Left ventricle myocardium inferior (tissue), 1 donor: Measurements from ENCODE around the gene CDC42BPB. TPM values are rescaled to one million over a fixed set of nuclear protein-coding genes. Genes with fewer than 3 reads are reported as not detected.
"Not testable (repeated sequence)": the region's sequence is repeated elsewhere in the genome, so short reads cannot be mapped to it uniquely, and the experiment has no call there.

Experiments
- DNase-seq: peaks from one replicate; pipeline ENCODE4 v3.0.0-alpha.2; 2020
- H3K27ac ChIP-seq: fragments of 200-600 bp; replicated peaks from 2 replicates; pipeline ENCODE4 v1.8.0; 2021
- H3K27me3 ChIP-seq: fragments of 200-600 bp; 2 replicates; pipeline ENCODE4 v1.8.0; 2021; ENCODE audit warnings: low read depth
- H3K36me3 ChIP-seq: fragments of 200-600 bp; 2 replicates; pipeline ENCODE4 v1.8.0; 2021
- H3K4me1 ChIP-seq: fragments of 200-600 bp; 2 replicates; pipeline ENCODE4 v1.8.0; 2021
- H3K4me3 ChIP-seq: fragments of 200-600 bp; 2 replicates; pipeline ENCODE4 v1.8.0; 2021; ENCODE audit warnings: mild to moderate bottlenecking, moderate library complexity
- H3K9me3 ChIP-seq: fragments of 200-600 bp; replicated peaks from 2 replicates; pipeline ENCODE4 v1.8.0; 2021
- CTCF ChIP-seq: fragments of 200-600 bp; IDR thresholded peaks from 2 replicates; pipeline ENCODE4 v1.8.0; 2021; ENCODE audit warnings: antibody characterized with exemption, mild to moderate bottlenecking, borderline replicate concordance
- intact Hi-C: fragments of 100-400 bp; cut with micrococcal nuclease; formaldehyde crosslinking; loops from one replicate; pipeline ENCODE4 v1.11.0; 2022
- total RNA-seq: library from RNA; stranded (reverse); fragmentation: NEBNext Ultra II Directional; extraction: Animal tissue kit (Norgen Biotek cat#: 25700); gene quantifications from one replicate; pipeline ENCODE4 v1.2.1, GENCODE V29; 2021
- donor health status: DM: no; HTN: yes; CAD: no; lungs with severe emphysema.

Gene CDC42BPB
- total RNA-seq, 1 donor from 2014 or later = 67.1 TPM

DNA sequence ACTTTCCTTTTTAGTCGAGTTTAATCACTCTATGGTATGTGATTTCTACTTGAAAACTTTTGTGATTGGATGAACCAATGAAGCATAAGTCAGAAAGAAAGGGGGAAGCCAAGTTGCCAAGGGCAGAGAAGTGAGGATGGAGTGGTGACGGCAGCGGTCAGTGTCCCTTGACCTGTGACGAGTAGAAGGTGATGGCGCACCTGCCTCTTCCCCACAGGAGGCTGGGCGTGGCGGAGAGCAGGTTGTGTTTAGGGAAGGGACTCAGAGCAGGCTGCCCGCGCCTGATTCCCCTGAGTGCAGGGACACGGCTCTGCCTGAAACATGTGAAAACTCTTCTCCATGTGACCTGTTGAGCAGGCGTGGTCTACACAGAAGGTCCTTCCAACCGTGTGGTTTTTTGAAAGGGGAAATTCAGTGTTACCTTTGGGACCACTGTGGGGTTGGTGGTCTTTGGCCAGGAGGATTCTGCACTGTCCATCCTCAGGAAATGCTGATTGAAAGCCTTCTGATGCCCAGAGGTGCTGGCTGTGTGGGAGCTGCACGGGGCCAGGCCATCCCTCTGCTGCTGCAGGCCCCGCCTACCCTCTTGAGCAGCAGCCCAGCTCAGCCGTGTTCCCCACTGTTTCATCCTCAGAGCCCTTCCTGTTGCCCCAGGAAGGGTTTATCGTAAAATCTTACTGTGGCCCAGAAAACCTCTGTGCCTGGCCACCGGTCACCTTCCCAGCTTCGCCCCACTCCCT is 158.4 kb downstream of the CDC42BPB start:
- peaks cover 14% of the 10 kb centered on the region for H3K4me1 ChIP-seq
- H3K4me3 ChIP-seq = no peak overlapping the region
- no peaks in the 10 kb centered on the region for H3K9me3 ChIP-seq
- peaks cover 20% of the 10 kb centered on the region for H3K36me3 ChIP-seq
- intact Hi-C loops = no loop called here
- no peak overlapping the region for H3K27ac ChIP-seq
- no peaks in the 10 kb centered on the region for H3K27me3 ChIP-seq
- TF ChIP-seq CTCF = no peak
- DNase-seq = no peak

DNA sequence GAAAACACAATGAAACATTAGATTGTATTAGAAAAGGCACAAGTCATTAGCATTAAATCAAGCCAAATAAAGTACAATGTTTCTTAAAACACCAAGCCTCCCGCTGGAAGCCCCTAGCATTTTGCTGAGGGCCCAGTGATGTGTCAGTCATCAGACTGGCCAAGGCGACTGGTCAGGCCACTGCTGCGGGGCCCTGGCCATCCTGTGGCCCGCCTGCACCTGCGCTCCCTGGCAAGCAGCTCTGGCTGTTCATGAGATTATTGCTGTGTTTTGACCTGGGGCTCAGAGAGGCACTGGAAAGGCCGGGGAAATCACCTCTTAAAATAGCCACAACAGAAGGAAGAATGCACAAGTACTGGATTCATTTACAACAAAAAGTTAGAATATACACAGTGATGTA is 159.1 kb downstream of the CDC42BPB start:
- TF ChIP-seq CTCF = no peak
- H3K36me3 ChIP-seq = peaks cover 14% of the 10 kb centered on the region
- intact Hi-C loops = no loop called here

GRCh38 chr14:102897299-102898027 is 159.9 kb downstream of the CDC42BPB start:
- no peak overlapping the region for H3K4me3 ChIP-seq
- H3K9me3 ChIP-seq = no peaks in the 10 kb centered on the region
- intact Hi-C loops = no loop called here
- no peak for TF ChIP-seq CTCF
- no peaks in the 10 kb centered on the region for H3K27me3 ChIP-seq
- H3K4me1 ChIP-seq = peaks cover 17% of the 10 kb centered on the region
- H3K27ac ChIP-seq = no peak overlapping the region
- DNase-seq = no peak
- H3K36me3 ChIP-seq = peaks cover 12% of the 10 kb centered on the region

More for the DNA sequence above, 159.1 kb downstream of the CDC42BPB start:
- no peak overlapping the region for H3K27ac ChIP-seq
- H3K9me3 ChIP-seq = no peaks in the 10 kb centered on the region
- H3K4me3 ChIP-seq = no peak overlapping the region
- H3K27me3 ChIP-seq = no peaks in the 10 kb centered on the region
- peaks cover 17% of the 10 kb centered on the region for H3K4me1 ChIP-seq
- no peak for DNase-seq

- peaks cover 12% of the 10 kb centered on the region for H3K36me3 ChIP-seq
- peaks cover 17% of the 10 kb centered on the region for H3K4me1 ChIP-seq
- H3K9me3 ChIP-seq, H3K27me3 ChIP-seq, intact Hi-C loops, H3K4me3 ChIP-seq, H3K27ac ChIP-seq, DNase-seq: not testable (repeated sequence)
Measured at GRCh38 chr14:102896735-102897134, 160.6 kb downstream of the CDC42BPB start.

- Histone ChIP-seq H3K27ac (no peak overlapping the region), H3K9me3 (no peaks in the 10 kb centered on the region), H3K4me1 (peaks cover 3% of the 10 kb centered on the region), H3K27me3 (no peaks in the 10 kb centered on the region), H3K4me3 (no peak overlapping the region), H3K36me3 (peaks cover 11% of the 10 kb centered on the region)
- peak; percentile 32 for DNase-seq
- intact Hi-C loops = no loop called here
- no peak for TF ChIP-seq CTCF
Measured at GRCh38 chr14:102893452-102893851, 163.9 kb downstream of the CDC42BPB start.

DNA sequence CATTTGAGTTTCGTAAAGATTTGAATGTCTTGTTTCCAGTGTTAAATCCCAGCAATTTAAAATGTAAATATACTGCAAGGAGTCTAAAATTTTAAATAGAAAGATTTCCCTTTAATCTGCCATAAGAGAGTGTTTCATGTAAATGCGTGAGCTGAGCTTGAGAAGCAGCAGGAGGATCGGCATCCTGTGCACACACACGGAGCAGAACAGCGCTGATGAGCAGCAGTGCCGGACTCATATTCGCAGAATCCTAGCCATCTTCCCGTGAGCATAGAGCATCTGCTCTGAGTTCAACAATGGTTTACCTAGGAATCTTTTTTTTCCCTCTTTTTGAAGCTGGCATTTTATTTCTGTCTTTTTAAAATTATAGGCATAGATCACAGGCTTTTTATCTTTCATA is 164.7 kb downstream of the CDC42BPB start:
- Histone ChIP-seq H3K27me3 (no peaks in the 10 kb centered on the region), H3K27ac (no peak overlapping the region), H3K36me3 (peaks cover 8% of the 10 kb centered on the region), H3K4me1 (peaks cover 3% of the 10 kb centered on the region), H3K9me3 (no peaks in the 10 kb centered on the region), H3K4me3 (no peak overlapping the region)
- DNase-seq = no peak
- intact Hi-C loops = no loop called here
- no peak for TF ChIP-seq CTCF
